Kidney (tissue), 14 donors: ENCODE results near the gene PTPRM. TPM values are rescaled to one million over a fixed set of nuclear protein-coding genes. Genes with fewer than 3 reads are reported as not detected.

Source experiments
- DNase-seq, 5 donors: peaks; one replicate each; pipeline ENCODE4 v3.0.0-alpha.2; 2013 to 2020
- FAIRE-seq: peaks from 2 replicates; lab custom pipeline; 2012; peaks lifted over from hg19 to GRCh38; lab: Jason Lieb, UNC
- H3K27ac ChIP-seq, 2 donors: one replicate each; pipeline ENCODE4 v1.7.0; 2013; ENCODE audit warnings: low read depth in 2 of 2, low read length in 2 of 2, inconsistent platforms in 1 of 2
- H3K27me3 ChIP-seq: one replicate; pipeline ENCODE4 v1.7.1; 2013; ENCODE audit warnings: low read length, inconsistent platforms; ENCODE audit not compliant: control insufficient read depth, insufficient read depth
- H3K36me3 ChIP-seq, 3 donors: one replicate each; pipeline versions ENCODE4 v1.7.0 to v1.7.1; 2013; ENCODE audit warnings: low read length in 3 of 3, control low read depth in 1 of 3, inconsistent platforms in 1 of 3; ENCODE audit not compliant: insufficient read depth in 3 of 3, control insufficient read depth in 2 of 3
- H3K4me1 ChIP-seq, 3 donors: one replicate each; pipeline versions ENCODE4 v1.7.0 to v1.7.1; 2013; ENCODE audit warnings: low read length in 3 of 3, inconsistent platforms in 1 of 3, low read depth in 1 of 3; ENCODE audit not compliant: control insufficient read depth in 2 of 3, insufficient read depth in 2 of 3
- H3K4me3 ChIP-seq, 3 donors: one replicate each; pipeline versions ENCODE4 v1.7.0 to v1.8.1; 2013; ENCODE audit warnings: low read length in 3 of 3, control low read depth in 1 of 3, inconsistent platforms in 1 of 3
- H3K9ac ChIP-seq, 3 donors: one replicate each; pipeline versions ENCODE4 v1.7.0 to v1.7.1; 2013; ENCODE audit warnings: low read length in 3 of 3, control low read depth in 1 of 3, inconsistent platforms in 1 of 3
- H3K9me3 ChIP-seq, 3 donors: one replicate each; pipeline versions ENCODE4 v1.7.0 to v1.7.1; 2013; ENCODE audit warnings: low read length in 3 of 3, control low read depth in 1 of 3, inconsistent platforms in 1 of 3; ENCODE audit not compliant: control insufficient read depth in 2 of 3, insufficient read depth in 1 of 3
- intact Hi-C: fragments of 100-400 bp; cut with DNase I; formaldehyde crosslinking; loops from one replicate; pipeline ENCODE4 v1.11.1; 2022
- polyA plus RNA-seq: library from polyadenylated mRNA; stranded (reverse); fragments of 350-450 nt; fragmentation: Illumina TruSeq; extraction: RNeasy Lipid Tissue Mini Kit (QIAGEN cat#74804); gene quantifications from one replicate; pipeline ENCODE4 v1.2.3, GENCODE V29; 2014; ENCODE audit warnings: low read depth, low replicate concordance; ENCODE audit not compliant: insufficient read depth
- total RNA-seq: library from RNA; stranded (reverse); fragmentation: NEBNext Ultra II Directional; extraction: Animal tissue kit (Norgen Biotek cat#: 25700); gene quantifications from one replicate; pipeline ENCODE4 v1.2.1, GENCODE V29; 2021
- TF ChIP-seq, protein P1 (sequence below): IDR thresholded peaks from 3 replicates; pipeline ENCODE4 v1.5.1; 2012; ENCODE audit warnings: mild to moderate bottlenecking, moderate library complexity, borderline replicate concordance; ENCODE audit not compliant: insufficient read depth; ENCODE audit errors: extremely low read depth
- donor health status: control.
- donor health status: control.
- donor health status: control.
- donor health status: control.
- donor health status: control.
- donor health status: DM: yes; HTN: yes; CAD: no.
- donor health status: Normal renal cell carcinoma (clear cell type).

Gene PTPRM
- total and polyA plus RNA-seq, 2 donors from 2014 or later: 52.4 to 98.9 TPM

DNA sequence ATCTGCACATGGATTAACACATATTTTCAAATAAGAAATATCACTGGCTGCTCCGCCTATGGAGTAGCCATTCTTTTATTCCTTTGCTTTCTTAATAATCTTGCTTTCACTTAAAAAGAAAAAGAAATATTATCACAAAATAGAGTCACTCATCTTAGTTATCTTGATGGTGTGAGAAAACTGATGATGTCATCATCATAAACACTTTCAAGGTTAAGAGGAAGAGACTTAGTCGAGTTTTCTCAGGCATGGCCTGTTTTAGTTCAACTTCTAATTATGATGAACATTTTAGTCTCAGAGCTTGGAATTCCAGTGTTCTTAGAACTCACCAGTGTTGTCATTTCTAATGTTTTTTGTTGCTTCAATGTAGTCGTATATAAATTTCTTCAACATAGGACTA lies 506.1 kb downstream of the PTPRM start:
- FAIRE-seq: no peak
- TF ChIP-seq, protein P1, sequence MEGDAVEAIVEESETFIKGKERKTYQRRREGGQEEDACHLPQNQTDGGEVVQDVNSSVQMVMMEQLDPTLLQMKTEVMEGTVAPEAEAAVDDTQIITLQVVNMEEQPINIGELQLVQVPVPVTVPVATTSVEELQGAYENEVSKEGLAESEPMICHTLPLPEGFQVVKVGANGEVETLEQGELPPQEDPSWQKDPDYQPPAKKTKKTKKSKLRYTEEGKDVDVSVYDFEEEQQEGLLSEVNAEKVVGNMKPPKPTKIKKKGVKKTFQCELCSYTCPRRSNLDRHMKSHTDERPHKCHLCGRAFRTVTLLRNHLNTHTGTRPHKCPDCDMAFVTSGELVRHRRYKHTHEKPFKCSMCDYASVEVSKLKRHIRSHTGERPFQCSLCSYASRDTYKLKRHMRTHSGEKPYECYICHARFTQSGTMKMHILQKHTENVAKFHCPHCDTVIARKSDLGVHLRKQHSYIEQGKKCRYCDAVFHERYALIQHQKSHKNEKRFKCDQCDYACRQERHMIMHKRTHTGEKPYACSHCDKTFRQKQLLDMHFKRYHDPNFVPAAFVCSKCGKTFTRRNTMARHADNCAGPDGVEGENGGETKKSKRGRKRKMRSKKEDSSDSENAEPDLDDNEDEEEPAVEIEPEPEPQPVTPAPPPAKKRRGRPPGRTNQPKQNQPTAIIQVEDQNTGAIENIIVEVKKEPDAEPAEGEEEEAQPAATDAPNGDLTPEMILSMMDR: no peak
- Histone ChIP-seq H3K4me3 (no peak overlapping the region), H3K9ac (no peak overlapping the region), H3K27me3 (no peaks in the 10 kb centered on the region), H3K27ac (no peak overlapping the region), H3K4me1 (no peaks in the 10 kb centered on the region), H3K36me3 (peaks cover 0 to 4% (median 0%) of the 10 kb centered on the region in 3 donors), H3K9me3 (no peaks in the 10 kb centered on the region)
- intact Hi-C loops: no loop called here
- DNase-seq: no peak

DNA sequence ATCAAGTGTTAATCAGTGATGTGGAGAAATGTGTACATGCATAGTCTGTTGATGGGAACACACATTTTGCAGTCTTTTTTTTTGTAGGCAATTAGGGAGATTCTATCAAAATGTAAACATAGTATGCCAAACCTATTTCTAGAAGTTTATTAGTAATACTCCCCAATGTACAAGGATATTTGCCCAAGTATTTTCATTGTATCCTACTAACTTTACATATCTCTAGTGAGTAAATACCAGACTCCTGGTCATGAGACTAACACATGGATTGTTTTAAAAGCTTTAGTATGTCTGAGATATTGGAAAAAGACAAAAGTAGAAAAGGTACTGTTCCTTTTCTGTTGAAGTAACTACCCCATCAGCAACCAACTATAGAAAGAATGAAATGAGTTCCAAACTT lies 513.0 kb downstream of the PTPRM start:
- Histone ChIP-seq H3K9me3 (no peaks in the 10 kb centered on the region), H3K27ac (no peak overlapping the region), H3K36me3 (no peaks in the 10 kb centered on the region), H3K4me1 (peaks cover 0 to 2% (median 0%) of the 10 kb centered on the region in 3 donors), H3K4me3 (no peak overlapping the region), H3K27me3 (no peaks in the 10 kb centered on the region), H3K9ac (no peak overlapping the region)
- DNase-seq: no peak
- intact Hi-C loops: no loop called here
- TF ChIP-seq, protein P1: no peak
- no peak for FAIRE-seq

DNA sequence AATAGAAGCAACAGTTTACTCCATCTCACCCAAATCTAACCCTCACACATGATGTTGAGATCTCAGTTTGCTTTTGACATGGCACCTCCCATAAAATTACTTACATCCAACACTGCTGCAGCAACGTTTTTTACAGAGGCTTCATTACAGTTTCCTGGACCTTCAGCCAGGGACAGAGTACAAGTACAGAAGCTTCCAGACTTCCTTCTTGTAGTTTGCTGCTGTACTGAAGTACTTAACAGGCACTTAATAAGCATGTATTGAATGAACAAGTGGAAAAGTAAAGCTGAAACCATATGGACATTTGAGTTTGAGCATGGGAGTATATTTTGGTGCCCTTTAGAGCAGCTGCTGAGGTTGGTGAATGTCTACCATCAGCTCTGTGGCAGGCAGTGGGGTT lies 514.2 kb downstream of the PTPRM start:
- Histone ChIP-seq H3K4me3 (no peak overlapping the region), H3K4me1 (peaks cover 0 to 2% (median 0%) of the 10 kb centered on the region in 3 donors), H3K36me3 (peaks cover 0 to 8% (median 3%) of the 10 kb centered on the region in 3 donors), H3K9me3 (no peaks in the 10 kb centered on the region), H3K27ac (no peak overlapping the region), H3K27me3 (no peaks in the 10 kb centered on the region), H3K9ac (no peak overlapping the region)
- intact Hi-C loops: no loop called here
- FAIRE-seq (no peak), DNase-seq (no peak)
- TF ChIP-seq, protein P1: no peak
